ENCODE measurements around the gene GLOD4. TPM values are rescaled to one million over a fixed set of nuclear protein-coding genes. Genes with fewer than 3 reads are reported as not detected.

The GLOD4 gene
- total and polyA plus RNA-seq, 10 of the 15 experiments (the other 5 are each of a cell fraction or from before 2014, with no cell fraction given), result 40.8 to 107 (median 81.2) TPM

GRCh38 chr17:760371-760770, 21.7 kb downstream of the GLOD4 start:
- CTCF ChIA-PET, result interaction anchor here (1.3 kb wide), 1 partner anchor 34 kb away, joined by 3 read pairs; no protein-coding TSS in a partner anchor
- DNase-seq (ENCODE audit: low read depth, low spot score), result no peak
- Histone ChIP-seq H3K27ac (ENCODE audit: control insufficient read depth, insufficient read depth) (no peak overlapping the region), H3K9ac (ENCODE audit: control insufficient read depth, insufficient read depth, low read length) (no peak overlapping the region), H2AFZ (ENCODE audit: control insufficient read depth, low read depth, low read length) (no peak overlapping the region), H3K79me2 (ENCODE audit: control insufficient read depth, insufficient read depth, low read length) (no peaks in the 10 kb centered on the region), H3K27me3 (replicated peaks in 1 of 2; ENCODE audit: control insufficient read depth in 2 of 2, insufficient read depth in 2 of 2, low read length in 1 of 2) (no peaks in the 10 kb centered on the region), H3K4me1 (ENCODE audit: control insufficient read depth, insufficient read depth, low read length) (no peaks in the 10 kb centered on the region), H3K36me3 (ENCODE audit: control insufficient read depth in 2 of 2, insufficient read depth in 2 of 2, low read length in 1 of 2) (peaks cover 2% of the 10 kb centered on the region in 2 experiments), H3K4me2 (ENCODE audit: control insufficient read depth, insufficient read depth) (no peak overlapping the region), H3K4me3 (no peak overlapping the region), H4K20me1 (ENCODE audit: control insufficient read depth, insufficient read depth) (no peaks in the 10 kb centered on the region), H3K9me3 (replicated peaks; ENCODE audit: control insufficient read depth, insufficient read depth, low read length) (no peaks in the 10 kb centered on the region)
- WGBS (ENCODE audit: insufficient coverage, insufficient replicate concordance, low lambda C conversion rate, missing lambda C conversion rate), result 97% methylated on average over 9 of the region's 9 CpGs
- in situ Hi-C loops (cut with MboI) (no loop called here), intact Hi-C loops (cut with micrococcal nuclease; ENCODE audit: unreplicated experiment) (no loop called here)
- no peak for FAIRE-seq
- POLR2A ChIA-PET, result no interaction called here
- no peak for ATAC-seq
- SMC1A ChIA-PET (ENCODE audit: uncharacterized antibody, unreplicated experiment), result interaction anchor here (0.6 kb wide), 1 partner anchor 230 kb away, joined by 4 read pairs; no protein-coding TSS in a partner anchor
- RAD21 ChIA-PET (ENCODE audit: unreplicated experiment), result no interaction called here
- no peak for TF ChIP-seq ZNF207 (IDR thresholded peaks at IDR 0.05; ENCODE audit: borderline replicate concordance)
- TF ChIP-seq POLR2A (IDR thresholded peaks at IDR 0.05; ENCODE audit: low read depth, low read length), result no peak
- no peak for TF ChIP-seq ETV6 (conservative IDR thresholded peaks at IDR 0.05 in 1 of 2, IDR thresholded peaks at IDR 0.05 in 1 of 2; ENCODE audit: borderline replicate concordance in 1 of 2, low read depth in 1 of 2)
- TF ChIP-seq SIX5 (IDR thresholded peaks at IDR 0.05; ENCODE audit: low read depth, low read length, severe bottlenecking), result no peak
- no peak for TF ChIP-seq BHLHE40 (IDR thresholded peaks at IDR 0.05; ENCODE audit: borderline replicate concordance in 1 of 2, low read depth in 2 of 2, low read length in 1 of 2)
- BruUV-seq (replicated peaks), result no TSS peak

GRCh38 chr17:759964-760363, 22.1 kb downstream of the GLOD4 start:
- no peak overlapping the region for H3K4me2 ChIP-seq (ENCODE audit: control insufficient read depth, insufficient read depth)
- POLR2A ChIA-PET, result no interaction called here
- CTCF ChIA-PET, result interaction anchor here (1.2 to 1.3 kb wide), 2 partner anchors 20 to 236 kb away, joined by 3 read pairs; partner anchors contain the start of gene TIMM22
- RAD21 ChIA-PET (ENCODE audit: unreplicated experiment), result no interaction called here
- H3K4me3 ChIP-seq, result no peak overlapping the region
- SMC1A ChIA-PET (ENCODE audit: uncharacterized antibody, unreplicated experiment), result interaction anchor here (0.6 kb wide), 1 partner anchor 230 kb away, joined by 4 read pairs; no protein-coding TSS in a partner anchor
- H4K20me1 ChIP-seq (ENCODE audit: control insufficient read depth, insufficient read depth), result no peaks in the 10 kb centered on the region
- BruUV-seq (replicated peaks), result no TSS peak
- H3K79me2 ChIP-seq (ENCODE audit: control insufficient read depth, insufficient read depth, low read length), result no peaks in the 10 kb centered on the region
- no peaks in the 10 kb centered on the region for H3K9me3 ChIP-seq (replicated peaks; ENCODE audit: control insufficient read depth, insufficient read depth, low read length)
- no peak overlapping the region for H3K27ac ChIP-seq (ENCODE audit: control insufficient read depth, insufficient read depth)
- FAIRE-seq, result no peak
- no peaks in the 10 kb centered on the region for H3K4me1 ChIP-seq (ENCODE audit: control insufficient read depth, insufficient read depth, low read length)
- in situ Hi-C loops (cut with MboI) (no loop called here), intact Hi-C loops (cut with micrococcal nuclease; ENCODE audit: unreplicated experiment) (no loop called here)
- H3K9ac ChIP-seq (ENCODE audit: control insufficient read depth, insufficient read depth, low read length), result no peak overlapping the region
- no peak overlapping the region for H2AFZ ChIP-seq (ENCODE audit: control insufficient read depth, low read depth, low read length)
- DNase-seq (ENCODE audit: low read depth, low spot score), result no peak
- peaks cover 2% of the 10 kb centered on the region in 2 experiments for H3K36me3 ChIP-seq (ENCODE audit: control insufficient read depth in 2 of 2, insufficient read depth in 2 of 2, low read length in 1 of 2)
- ATAC-seq, result no peak
- WGBS (ENCODE audit: insufficient coverage, insufficient replicate concordance, low lambda C conversion rate, missing lambda C conversion rate), result 88% methylated on average over 5 of the region's 5 CpGs
- no peaks in the 10 kb centered on the region for H3K27me3 ChIP-seq (replicated peaks in 1 of 2; ENCODE audit: control insufficient read depth in 2 of 2, insufficient read depth in 2 of 2, low read length in 1 of 2)
- TF ChIP-seq HCFC1 (IDR thresholded peaks at IDR 0.05; ENCODE audit: low read length) (no peak), BRCA1 (IDR thresholded peaks at IDR 0.05; ENCODE audit: low read depth, low read length) (no peak), ESRRA (IDR thresholded peaks at IDR 0.05; ENCODE audit: low read length) (no peak)
- TF ChIP-seq, protein P1, sequence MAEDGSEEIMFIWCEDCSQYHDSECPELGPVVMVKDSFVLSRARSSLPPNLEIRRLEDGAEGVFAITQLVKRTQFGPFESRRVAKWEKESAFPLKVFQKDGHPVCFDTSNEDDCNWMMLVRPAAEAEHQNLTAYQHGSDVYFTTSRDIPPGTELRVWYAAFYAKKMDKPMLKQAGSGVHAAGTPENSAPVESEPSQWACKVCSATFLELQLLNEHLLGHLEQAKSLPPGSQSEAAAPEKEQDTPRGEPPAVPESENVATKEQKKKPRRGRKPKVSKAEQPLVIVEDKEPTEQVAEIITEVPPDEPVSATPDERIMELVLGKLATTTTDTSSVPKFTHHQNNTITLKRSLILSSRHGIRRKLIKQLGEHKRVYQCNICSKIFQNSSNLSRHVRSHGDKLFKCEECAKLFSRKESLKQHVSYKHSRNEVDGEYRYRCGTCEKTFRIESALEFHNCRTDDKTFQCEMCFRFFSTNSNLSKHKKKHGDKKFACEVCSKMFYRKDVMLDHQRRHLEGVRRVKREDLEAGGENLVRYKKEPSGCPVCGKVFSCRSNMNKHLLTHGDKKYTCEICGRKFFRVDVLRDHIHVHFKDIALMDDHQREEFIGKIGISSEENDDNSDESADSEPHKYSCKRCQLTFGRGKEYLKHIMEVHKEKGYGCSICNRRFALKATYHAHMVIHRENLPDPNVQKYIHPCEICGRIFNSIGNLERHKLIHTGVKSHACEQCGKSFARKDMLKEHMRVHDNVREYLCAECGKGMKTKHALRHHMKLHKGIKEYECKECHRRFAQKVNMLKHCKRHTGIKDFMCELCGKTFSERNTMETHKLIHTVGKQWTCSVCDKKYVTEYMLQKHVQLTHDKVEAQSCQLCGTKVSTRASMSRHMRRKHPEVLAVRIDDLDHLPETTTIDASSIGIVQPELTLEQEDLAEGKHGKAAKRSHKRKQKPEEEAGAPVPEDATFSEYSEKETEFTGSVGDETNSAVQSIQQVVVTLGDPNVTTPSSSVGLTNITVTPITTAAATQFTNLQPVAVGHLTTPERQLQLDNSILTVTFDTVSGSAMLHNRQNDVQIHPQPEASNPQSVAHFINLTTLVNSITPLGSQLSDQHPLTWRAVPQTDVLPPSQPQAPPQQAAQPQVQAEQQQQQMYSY (CRISPR knock-in tag; IDR thresholded peaks at IDR 0.05), result no peak
- TF ChIP-seq, protein P2, sequence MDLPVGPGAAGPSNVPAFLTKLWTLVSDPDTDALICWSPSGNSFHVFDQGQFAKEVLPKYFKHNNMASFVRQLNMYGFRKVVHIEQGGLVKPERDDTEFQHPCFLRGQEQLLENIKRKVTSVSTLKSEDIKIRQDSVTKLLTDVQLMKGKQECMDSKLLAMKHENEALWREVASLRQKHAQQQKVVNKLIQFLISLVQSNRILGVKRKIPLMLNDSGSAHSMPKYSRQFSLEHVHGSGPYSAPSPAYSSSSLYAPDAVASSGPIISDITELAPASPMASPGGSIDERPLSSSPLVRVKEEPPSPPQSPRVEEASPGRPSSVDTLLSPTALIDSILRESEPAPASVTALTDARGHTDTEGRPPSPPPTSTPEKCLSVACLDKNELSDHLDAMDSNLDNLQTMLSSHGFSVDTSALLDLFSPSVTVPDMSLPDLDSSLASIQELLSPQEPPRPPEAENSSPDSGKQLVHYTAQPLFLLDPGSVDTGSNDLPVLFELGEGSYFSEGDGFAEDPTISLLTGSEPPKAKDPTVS (IDR thresholded peaks at IDR 0.05; ENCODE audit: low read depth, low read length), result no peak

Measured in GM12878 (cell line).